SU-DHL-6 (cell line): Measurements from ENCODE around the gene WNK3.

Experiments
- EZH2phosphoT487 ChIP-seq: fragments of 200-600 bp; sonication (generic), shearing (Covaris generic); conservative IDR thresholded peaks from 2 replicates; pipeline ENCODE4 v1.6.1; 2018; ENCODE audit warnings: mild to moderate bottlenecking, antibody characterized with exemption, low read length, moderate library complexity, mixed read lengths
- TF ChIP-seq, protein P1 (sequence below): fragments of 200-600 bp; sonication (generic); IDR thresholded peaks from one replicate; pipeline ENCODE4 v1.5.1; 2017; ENCODE audit warnings: antibody characterized with exemption, mild to moderate bottlenecking, low read length, moderate library complexity; ENCODE audit not compliant: insufficient read depth, poor library complexity, severe bottlenecking

GRCh38 chrX:54184474-54184873 is 173.4 kb downstream of the WNK3 start:
- TF ChIP-seq, protein P1, sequence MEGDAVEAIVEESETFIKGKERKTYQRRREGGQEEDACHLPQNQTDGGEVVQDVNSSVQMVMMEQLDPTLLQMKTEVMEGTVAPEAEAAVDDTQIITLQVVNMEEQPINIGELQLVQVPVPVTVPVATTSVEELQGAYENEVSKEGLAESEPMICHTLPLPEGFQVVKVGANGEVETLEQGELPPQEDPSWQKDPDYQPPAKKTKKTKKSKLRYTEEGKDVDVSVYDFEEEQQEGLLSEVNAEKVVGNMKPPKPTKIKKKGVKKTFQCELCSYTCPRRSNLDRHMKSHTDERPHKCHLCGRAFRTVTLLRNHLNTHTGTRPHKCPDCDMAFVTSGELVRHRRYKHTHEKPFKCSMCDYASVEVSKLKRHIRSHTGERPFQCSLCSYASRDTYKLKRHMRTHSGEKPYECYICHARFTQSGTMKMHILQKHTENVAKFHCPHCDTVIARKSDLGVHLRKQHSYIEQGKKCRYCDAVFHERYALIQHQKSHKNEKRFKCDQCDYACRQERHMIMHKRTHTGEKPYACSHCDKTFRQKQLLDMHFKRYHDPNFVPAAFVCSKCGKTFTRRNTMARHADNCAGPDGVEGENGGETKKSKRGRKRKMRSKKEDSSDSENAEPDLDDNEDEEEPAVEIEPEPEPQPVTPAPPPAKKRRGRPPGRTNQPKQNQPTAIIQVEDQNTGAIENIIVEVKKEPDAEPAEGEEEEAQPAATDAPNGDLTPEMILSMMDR: no peak
- no peak for TF ChIP-seq EZH2phosphoT487
